K562 (cell line): ENCODE results near the gene TAS2R14.

ENCODE experiments used
- CBX3 ChIP-seq, 2 experiments: IDR thresholded peaks; 1 replicate in 1 of 2; 2 replicates in 1 of 2; pipeline ENCODE4 v1.6.1; 2012; ENCODE audit warnings: inconsistent platforms in 2 of 2, low read length in 2 of 2, borderline replicate concordance in 1 of 2, control low read depth in 1 of 2
- FOXM1 ChIP-seq, 2 experiments: fragments of 450-650 bp in 1 of 2; sonication (generic) in 1 of 2; formaldehyde crosslinking in 1 of 2; IDR thresholded peaks; 2 replicates each; pipeline versions ENCODE4 v1.6.1 to v1.9.0; 2017 to 2022; ENCODE audit warnings: low read depth in 2 of 2, mild to moderate bottlenecking in 2 of 2, missing genetic modification reagents in 1 of 2, moderate library complexity in 1 of 2
- NFXL1 ChIP-seq: fragments of 450-650 bp; formaldehyde crosslinking; IDR thresholded peaks from 2 replicates; pipeline ENCODE4 v1.4.0; 2021; ENCODE audit warnings: mild to moderate bottlenecking
- PATZ1 ChIP-seq: fragments of 250-450 bp; sonication (Bioruptor Pico); IDR thresholded peaks from 2 replicates; pipeline ENCODE4 v1.5.0; 2020; ENCODE audit warnings: mild to moderate bottlenecking, borderline replicate concordance
- PHF8 ChIP-seq: fragments of 200-600 bp; sonication (generic); IDR thresholded peaks from 2 replicates; pipeline ENCODE4 v1.6.1; 2012; ENCODE audit warnings: mixed run types, mild to moderate bottlenecking, inconsistent platforms, low read length, moderate library complexity, borderline replicate concordance
- POLR2A ChIP-seq: fragments of 450-650 bp; conservative IDR thresholded peaks from 2 replicates; pipeline ENCODE4 v1.6.1; 2016
- POLR2AphosphoS5 ChIP-seq: IDR thresholded peaks from 2 replicates; pipeline ENCODE4 v1.6.1; 2011; ENCODE audit warnings: mild to moderate bottlenecking, low read depth, low read length, moderate library complexity; ENCODE audit not compliant: control insufficient read depth, insufficient read depth
- POU5F1 ChIP-seq: fragments of 150-350 bp; IDR thresholded peaks from 2 replicates; pipeline ENCODE4 v1.6.1; 2014; ENCODE audit warnings: borderline replicate concordance, low read length, low read depth, mild to moderate bottlenecking; ENCODE audit not compliant: partially characterized antibody
- SP1 ChIP-seq: sonication (generic); formaldehyde crosslinking; IDR thresholded peaks from 2 replicates; pipeline ENCODE4 v1.8.1; 2022; ENCODE audit warnings: mild to moderate bottlenecking, missing genetic modification reagents
- ZNF311 ChIP-seq: fragments of 250-450 bp; sonication (Bioruptor Pico); IDR thresholded peaks from 2 replicates; pipeline ENCODE4 v1.4.0; 2020; ENCODE audit warnings: mild to moderate bottlenecking, moderate library complexity
- TF ChIP-seq, protein P1 (sequence below): sonication (generic); formaldehyde crosslinking; IDR thresholded peaks from 2 replicates; pipeline ENCODE4 v1.8.0; 2023; ENCODE audit warnings: mild to moderate bottlenecking, missing genetic modification reagents
- TF ChIP-seq, protein P2 (sequence below): fragments of 450-650 bp; conservative IDR thresholded peaks from 2 replicates; pipeline ENCODE4 v1.6.1; 2016; ENCODE audit warnings: missing genetic modification characterization, low read depth, mild to moderate bottlenecking, control low read depth, missing compliant biosample characterization

DNA sequence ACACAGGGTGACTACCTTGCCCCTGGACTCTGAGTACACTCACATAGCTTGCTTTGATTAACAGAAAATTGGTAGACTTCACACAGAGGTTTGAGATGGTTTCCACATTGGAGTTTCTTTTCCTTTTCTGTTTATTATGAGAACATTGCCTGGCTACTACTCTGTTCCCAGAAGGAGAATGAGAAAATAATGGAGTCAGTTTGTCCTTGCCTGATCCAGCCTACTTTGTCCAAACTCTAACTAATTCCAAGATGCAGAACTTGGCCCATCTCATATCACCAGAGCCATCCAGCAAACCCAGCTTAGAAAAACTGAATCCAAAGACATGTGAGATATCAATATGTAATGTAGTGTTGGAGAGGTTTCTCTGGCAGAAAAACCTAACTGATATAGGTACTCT lies 27.3 kb upstream of the TAS2R14 start:
- TF ChIP-seq, protein P1, sequence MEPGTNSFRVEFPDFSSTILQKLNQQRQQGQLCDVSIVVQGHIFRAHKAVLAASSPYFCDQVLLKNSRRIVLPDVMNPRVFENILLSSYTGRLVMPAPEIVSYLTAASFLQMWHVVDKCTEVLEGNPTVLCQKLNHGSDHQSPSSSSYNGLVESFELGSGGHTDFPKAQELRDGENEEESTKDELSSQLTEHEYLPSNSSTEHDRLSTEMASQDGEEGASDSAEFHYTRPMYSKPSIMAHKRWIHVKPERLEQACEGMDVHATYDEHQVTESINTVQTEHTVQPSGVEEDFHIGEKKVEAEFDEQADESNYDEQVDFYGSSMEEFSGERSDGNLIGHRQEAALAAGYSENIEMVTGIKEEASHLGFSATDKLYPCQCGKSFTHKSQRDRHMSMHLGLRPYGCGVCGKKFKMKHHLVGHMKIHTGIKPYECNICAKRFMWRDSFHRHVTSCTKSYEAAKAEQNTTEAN (CRISPR knock-in tag) = no peak
- TF ChIP-seq, protein P2, sequence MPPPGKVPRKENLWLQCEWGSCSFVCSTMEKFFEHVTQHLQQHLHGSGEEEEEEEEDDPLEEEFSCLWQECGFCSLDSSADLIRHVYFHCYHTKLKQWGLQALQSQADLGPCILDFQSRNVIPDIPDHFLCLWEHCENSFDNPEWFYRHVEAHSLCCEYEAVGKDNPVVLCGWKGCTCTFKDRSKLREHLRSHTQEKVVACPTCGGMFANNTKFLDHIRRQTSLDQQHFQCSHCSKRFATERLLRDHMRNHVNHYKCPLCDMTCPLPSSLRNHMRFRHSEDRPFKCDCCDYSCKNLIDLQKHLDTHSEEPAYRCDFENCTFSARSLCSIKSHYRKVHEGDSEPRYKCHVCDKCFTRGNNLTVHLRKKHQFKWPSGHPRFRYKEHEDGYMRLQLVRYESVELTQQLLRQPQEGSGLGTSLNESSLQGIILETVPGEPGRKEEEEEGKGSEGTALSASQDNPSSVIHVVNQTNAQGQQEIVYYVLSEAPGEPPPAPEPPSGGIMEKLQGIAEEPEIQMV = no peak
- TF ChIP-seq POLR2AphosphoS5 (no peak), FOXM1 (IDR thresholded peaks at IDR 0.05; ENCODE audit: low read depth) (no peak), FOXM1 (CRISPR knock-in tag; IDR thresholded peaks at IDR 0.05; ENCODE audit: low read depth) (no peak), POLR2A (no peak), CBX3 (IDR thresholded peaks at IDR 0.05; ENCODE audit: borderline replicate concordance in 1 of 2, low read length in 2 of 2) (no peak), NFXL1 (CRISPR knock-in tag) (no peak), PATZ1 (CRISPR knock-in tag) (no peak), PHF8 (no peak), ZNF311 (CRISPR knock-in tag) (no peak), SP1 (CRISPR knock-in tag) (no peak), POU5F1 (no peak)
